HL-60 (cell line): ENCODE measurements around the gene EEPD1.

ENCODE experiments used
- CTCF ChIP-seq: IDR thresholded peaks from one replicate; pipeline ENCODE4 v1.5.1; 2011; ENCODE audit warnings: low read length, control low read depth, inconsistent platforms; ENCODE audit not compliant: insufficient read depth
- GABPA ChIP-seq: IDR thresholded peaks from 2 replicates; pipeline ENCODE4 v1.6.1; 2012; ENCODE audit warnings: low read depth
- POLR2AphosphoS5 ChIP-seq: IDR thresholded peaks from 2 replicates; pipeline ENCODE4 v1.6.1; 2012; ENCODE audit warnings: low read depth
- REST ChIP-seq: IDR thresholded peaks from 2 replicates; pipeline ENCODE4 v1.6.1; 2012; ENCODE audit warnings: low read depth; ENCODE audit not compliant: insufficient replicate concordance
- SPI1 ChIP-seq: IDR thresholded peaks from 2 replicates; pipeline ENCODE4 v1.6.1; 2012; ENCODE audit warnings: low read depth, mild to moderate bottlenecking, borderline replicate concordance

- TF ChIP-seq CTCF, result no peak
- TF ChIP-seq REST, result no peak
- TF ChIP-seq POLR2AphosphoS5, result no peak
- TF ChIP-seq GABPA, result no peak
- TF ChIP-seq SPI1, result no peak
These were observed 61.8 kb downstream of the EEPD1 start for GRCh38 chr7:36214608-36215456.
